GM12891 (cell line): ENCODE measurements around the gene ASB3.
"Not testable (repeated sequence)": the region's sequence is repeated elsewhere in the genome, so short reads cannot be mapped to it uniquely, and the experiment has no call there.

ENCODE experiments used
- DNase-seq: peaks from one replicate; pipeline ENCODE4 v3.0.0; 2011; ENCODE audit warnings: low spot score; ENCODE audit not compliant: insufficient read length
- FAIRE-seq: peaks from 2 replicates; lab custom pipeline; 2011; peaks lifted over from hg19 to GRCh38; lab: Jason Lieb, UNC
- PAX5 ChIP-seq: IDR thresholded peaks from 2 replicates; pipeline ENCODE4 v1.6.1; 2011; ENCODE audit warnings: low read length, moderate library complexity, mild to moderate bottlenecking; ENCODE audit not compliant: insufficient read depth, severe bottlenecking
- POLR2A ChIP-seq: IDR thresholded peaks from 2 replicates; pipeline ENCODE4 v1.6.1; 2011; ENCODE audit warnings: low read depth, low read length, control low read depth
- POLR2AphosphoS5 ChIP-seq: IDR thresholded peaks from 2 replicates; pipeline ENCODE4 v1.6.1; 2011; ENCODE audit warnings: low read depth, low read length, control low read depth
- POU2F2 ChIP-seq: IDR thresholded peaks from 2 replicates; pipeline ENCODE4 v1.6.1; 2011; ENCODE audit warnings: low read depth, mild to moderate bottlenecking, control low read depth, low read length, moderate library complexity
- SPI1 ChIP-seq: IDR thresholded peaks from 2 replicates; pipeline ENCODE4 v1.6.1; 2011; ENCODE audit warnings: low read depth, low read length, control low read depth
- TAF1 ChIP-seq: IDR thresholded peaks from 2 replicates; pipeline ENCODE4 v1.6.1; 2011; ENCODE audit warnings: low read depth, low read length, control low read depth

Gene ASB3

GRCh38 chr2:53708988-53709387 is 77.8 kb downstream of the ASB3 start:
- FAIRE-seq (no peak), DNase-seq (no peak)
- no peak for TF ChIP-seq POLR2AphosphoS5
- no peak for TF ChIP-seq TAF1
- TF ChIP-seq POLR2A, result no peak
- TF ChIP-seq PAX5, result no peak
- no peak for TF ChIP-seq POU2F2
- no peak for TF ChIP-seq SPI1

- no peak for FAIRE-seq
- no peak for DNase-seq
- no peak for TF ChIP-seq POU2F2
- TF ChIP-seq PAX5, result no peak
- no peak for TF ChIP-seq POLR2AphosphoS5
- no peak for TF ChIP-seq SPI1
- no peak for TF ChIP-seq POLR2A
- TF ChIP-seq TAF1, result no peak
Measured at GRCh38 chr2:53701221-53701620, 85.5 kb downstream of the ASB3 start.

- TF ChIP-seq TAF1 (no peak), POLR2A (no peak), POU2F2 (no peak), PAX5 (no peak), SPI1 (no peak), POLR2AphosphoS5 (no peak)
- FAIRE-seq (no peak), DNase-seq (no peak)
Measured at GRCh38 chr2:53697686-53698085, 89.1 kb downstream of the ASB3 start.

GRCh38 chr2:53697092-53697491 is 89.7 kb downstream of the ASB3 start:
- DNase-seq (no peak), FAIRE-seq (no peak)
- TF ChIP-seq TAF1 (no peak), POLR2AphosphoS5 (no peak), POU2F2 (no peak), PAX5 (no peak), POLR2A (no peak), SPI1 (no peak)

- DNase-seq (no peak), FAIRE-seq (no peak)
- no peak for TF ChIP-seq POLR2A
- TF ChIP-seq POLR2AphosphoS5, result no peak
- TF ChIP-seq TAF1, result no peak
- no peak for TF ChIP-seq PAX5
- no peak for TF ChIP-seq SPI1
- no peak for TF ChIP-seq POU2F2
Measured at GRCh38 chr2:53695575-53695974, 91.2 kb downstream of the ASB3 start.

GRCh38 chr2:53694096-53694771 is 92.5 kb downstream of the ASB3 start:
- FAIRE-seq, result no peak
- no peak for DNase-seq
- TF ChIP-seq POU2F2 (no peak), TAF1 (no peak), SPI1 (no peak), POLR2AphosphoS5 (no peak), PAX5 (no peak), POLR2A (no peak)

GRCh38 chr2:53690876-53691275 is 95.9 kb downstream of the ASB3 start:
- TF ChIP-seq POLR2A, result no peak
- TF ChIP-seq POU2F2, result no peak
- TF ChIP-seq POLR2AphosphoS5, result no peak
- no peak for TF ChIP-seq TAF1
- no peak for TF ChIP-seq SPI1
- no peak for TF ChIP-seq PAX5
- DNase-seq (no peak), FAIRE-seq (no peak)

- TF ChIP-seq POLR2AphosphoS5, result no peak
- no peak for TF ChIP-seq SPI1
- no peak for TF ChIP-seq POU2F2
- no peak for TF ChIP-seq PAX5
- no peak for TF ChIP-seq TAF1
- TF ChIP-seq POLR2A, result no peak
- no peak for DNase-seq
- FAIRE-seq, result no peak
Measured at GRCh38 chr2:53672881-53673522, 113.8 kb downstream of the ASB3 start.

- no peak for DNase-seq
- TF ChIP-seq POLR2AphosphoS5 (no peak), POLR2A (no peak), PAX5 (no peak), SPI1 (no peak), TAF1 (no peak), POU2F2 (no peak)
- no peak for FAIRE-seq
Measured at GRCh38 chr2:53670331-53670730, 116.4 kb downstream of the ASB3 start.

- TF ChIP-seq POLR2A (no peak), POU2F2 (no peak), POLR2AphosphoS5 (no peak), SPI1 (no peak), PAX5 (no peak), TAF1 (no peak)
- FAIRE-seq, result no peak
- no peak for DNase-seq
Measured at GRCh38 chr2:53668624-53669026, 118.1 kb downstream of the ASB3 start.

- DNase-seq, FAIRE-seq: not testable (repeated sequence)
Measured at GRCh38 chr2:53667130-53667529, 119.6 kb downstream of the ASB3 start.
